ENCODE results near the gene P2RX5.

GRCh38 chr17:3718201-3718600 lies 22.2 kb upstream of the P2RX5 start:
- no peak for TF ChIP-seq POLR2A (IDR thresholded peaks at IDR 0.05)
- TF ChIP-seq CTCF (IDR thresholded peaks at IDR 0.05 in 8 of 11, conservative IDR thresholded peaks at IDR 0.05 in 3 of 11) = no peak
- TF ChIP-seq POLR2AphosphoS5 (IDR thresholded peaks at IDR 0.05) = peak in 1 of 3 donors; percentile 13

Measured in spleen (tissue), 7 donors.